HG02885 (cell line): ENCODE results near the gene NRXN3.

Experiments used
- ATAC-seq: cut with Tn5 transposase; IDR thresholded peaks from one replicate; pipeline ENCODE4 v1.9.1; 2021; ENCODE audit warnings: mild to moderate bottlenecking; ENCODE audit not compliant: unreplicated experiment, poor library complexity

NRXN3 gene

DNA sequence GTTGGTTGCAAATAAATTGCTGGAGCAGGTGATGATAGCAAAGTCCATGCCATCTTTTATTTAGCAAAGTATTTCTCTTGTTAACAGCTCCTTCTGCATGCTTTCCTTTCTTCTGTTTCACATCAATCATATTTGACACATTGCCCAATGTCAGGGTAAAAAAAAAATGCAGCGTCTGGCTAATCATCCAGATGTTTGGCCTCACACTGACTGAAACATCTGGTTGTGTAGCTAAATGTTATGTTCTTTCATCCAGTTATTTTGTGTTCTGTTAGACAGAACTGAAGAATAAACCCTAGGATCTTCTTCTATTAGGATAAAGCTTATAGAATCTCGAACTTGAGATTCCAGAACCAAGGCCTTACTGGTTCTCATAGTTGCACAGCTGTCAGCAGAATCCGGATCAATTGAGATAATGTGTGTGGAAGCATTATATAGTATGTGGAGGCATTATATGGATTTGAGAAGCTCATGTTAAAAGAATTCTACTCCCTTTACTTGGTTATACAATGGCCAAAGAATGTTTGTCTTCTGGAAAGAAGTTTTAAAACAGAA lies 1182.0 kb downstream of the NRXN3 start:
- ATAC-seq, result no peak

- ATAC-seq, result no peak
Observed at GRCh38 chr14:79354336-79354735, 1184.2 kb downstream of the NRXN3 start.

- ATAC-seq, result no peak
Observed at GRCh38 chr14:79356040-79356439, 1185.9 kb downstream of the NRXN3 start.

DNA sequence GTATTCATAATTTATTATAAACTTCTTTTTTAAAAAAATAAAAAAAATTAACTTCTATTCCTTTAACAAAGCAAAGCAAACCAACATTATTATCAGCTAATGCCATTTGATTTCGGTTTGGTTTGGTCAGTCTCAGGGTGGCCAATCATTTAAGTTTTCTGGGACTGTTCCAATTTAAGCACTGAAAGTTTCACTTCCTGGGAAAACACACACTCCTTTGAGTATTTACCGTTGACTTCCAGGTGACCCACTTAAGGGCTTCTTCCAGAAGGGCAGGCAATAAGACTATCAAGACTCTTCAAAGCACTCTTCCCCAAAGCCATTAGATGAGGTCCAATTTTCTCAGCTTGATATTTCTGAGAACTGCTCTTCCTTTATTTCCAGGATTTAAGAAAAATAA lies 1187.1 kb downstream of the NRXN3 start:
- no peak for ATAC-seq

DNA sequence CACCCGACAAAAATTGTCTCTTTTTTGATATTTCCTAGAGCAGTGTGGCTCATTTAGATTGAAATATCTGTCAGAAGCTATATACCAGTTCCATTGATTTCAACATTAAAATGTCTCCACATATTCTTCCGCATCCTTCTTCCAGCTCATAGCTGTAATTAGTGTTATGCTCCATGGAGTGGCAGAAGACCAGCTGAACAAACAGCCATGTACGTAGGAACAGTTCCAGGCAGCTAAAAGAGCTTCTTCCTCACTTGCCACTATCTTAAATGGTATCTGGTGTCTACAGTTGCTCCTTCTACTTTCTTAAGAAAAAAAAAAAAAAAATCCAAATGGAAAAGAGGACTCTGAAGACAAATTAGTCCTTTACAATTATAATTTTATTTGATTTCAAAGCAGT lies 1193.1 kb downstream of the NRXN3 start:
- ATAC-seq, result no peak

DNA sequence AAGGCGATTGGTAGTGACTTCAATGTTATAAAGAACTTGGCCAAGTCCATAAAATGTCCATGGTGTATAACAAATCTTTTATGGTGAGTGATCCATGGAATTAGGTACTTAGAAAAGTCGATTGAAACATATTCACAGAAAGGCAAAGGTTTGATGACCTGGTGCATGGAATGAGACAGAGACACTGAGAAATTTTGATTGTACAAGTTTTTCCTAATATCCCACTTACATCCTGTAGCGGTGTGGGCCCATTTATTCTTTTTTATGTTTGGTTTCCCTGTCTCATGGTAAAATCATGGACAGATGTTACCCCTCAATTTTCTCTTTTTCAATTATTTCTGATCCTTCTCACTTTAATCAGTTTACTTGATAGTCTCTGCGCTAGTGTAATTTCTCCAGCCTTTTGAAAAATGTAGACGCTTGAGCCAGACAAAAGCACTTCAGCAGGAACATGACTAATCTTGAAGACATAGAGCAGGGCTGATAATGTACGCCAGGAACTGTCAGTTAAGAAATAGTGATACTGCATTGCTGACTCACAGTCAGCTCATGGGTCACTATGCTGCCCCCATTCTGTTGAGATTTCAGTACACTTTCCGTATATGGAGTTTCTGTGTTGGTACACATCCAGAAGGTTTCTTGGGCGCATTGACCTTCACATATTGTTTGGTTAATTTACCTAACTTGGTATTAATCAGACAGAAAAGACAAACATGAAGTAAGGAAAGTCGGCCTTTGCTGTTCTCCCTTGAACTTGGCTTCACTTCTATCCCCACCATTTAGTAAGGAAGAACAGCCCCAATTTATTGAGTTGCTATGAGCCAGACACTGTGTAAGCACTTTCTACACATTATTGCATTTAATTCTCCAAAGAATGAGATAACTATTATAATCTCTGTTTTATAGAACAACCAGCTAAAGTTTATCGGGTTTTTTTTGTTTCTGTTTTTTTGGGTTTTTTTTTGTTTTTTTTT lies 1199.5 kb downstream of the NRXN3 start:
- ATAC-seq, result no peak

DNA sequence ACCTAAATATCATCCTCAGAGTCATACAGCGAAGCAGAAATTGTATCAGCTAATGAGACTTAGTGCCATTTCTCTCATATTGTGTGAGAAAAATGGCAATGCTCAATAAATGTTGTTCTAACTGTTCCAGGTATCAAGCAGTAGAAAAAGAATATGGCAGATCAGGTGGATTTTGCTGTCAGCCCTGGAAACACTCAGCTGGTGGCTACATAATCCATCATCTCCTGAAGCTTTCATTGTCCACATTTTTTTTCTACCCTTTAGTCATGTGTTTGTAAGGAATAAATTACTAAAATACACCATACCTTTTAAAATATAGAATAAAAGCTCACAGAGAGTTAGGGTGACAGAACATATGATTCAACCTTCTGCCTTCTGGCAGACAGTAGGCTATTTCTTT lies 1200.8 kb downstream of the NRXN3 start:
- no peak for ATAC-seq

DNA sequence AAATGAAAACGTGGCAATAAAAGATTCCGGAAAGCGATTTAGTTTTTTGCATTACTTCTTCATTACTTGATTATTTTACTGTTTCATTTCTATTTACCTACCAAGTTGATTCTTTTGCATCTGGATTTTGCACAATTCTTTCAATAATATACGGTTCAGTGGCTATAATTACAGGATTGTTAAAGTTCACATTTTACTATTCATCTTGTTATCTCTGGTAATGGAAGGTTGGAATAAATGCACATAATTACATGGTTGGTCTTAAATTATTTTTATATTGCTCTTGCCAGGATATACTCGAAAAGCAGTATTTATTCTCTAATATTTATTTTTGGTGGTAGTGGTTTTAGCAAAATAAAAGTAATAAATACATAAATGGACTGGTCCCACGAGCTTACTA lies 1203.3 kb downstream of the NRXN3 start:
- ATAC-seq, result no peak

DNA sequence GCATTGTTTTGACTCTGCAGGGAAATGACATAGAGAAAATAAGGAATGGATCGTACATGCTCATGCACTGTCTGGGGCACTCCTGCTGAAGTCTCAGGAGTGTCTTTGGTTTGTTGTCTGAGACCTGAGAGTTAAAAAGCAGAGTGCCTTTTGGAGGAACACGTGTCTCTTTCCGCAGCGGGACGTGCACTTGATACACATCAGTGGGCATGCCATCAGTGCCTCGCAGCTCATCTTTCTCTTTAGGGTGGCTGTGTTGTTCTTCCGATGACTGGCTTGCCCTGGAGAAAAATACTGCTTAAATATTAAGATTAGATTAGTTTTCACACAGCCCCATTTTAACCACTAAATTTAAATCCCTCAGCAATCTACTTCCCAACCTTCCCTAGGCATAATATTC lies 1205.2 kb downstream of the NRXN3 start:
- no peak for ATAC-seq

- no peak for ATAC-seq
Observed at GRCh38 chr14:79376557-79376956, 1206.4 kb downstream of the NRXN3 start.

GRCh38 chr14:79378020-79378419 lies 1207.8 kb downstream of the NRXN3 start:
- no peak for ATAC-seq

GRCh38 chr14:79379266-79379665 lies 1209.1 kb downstream of the NRXN3 start:
- no peak for ATAC-seq

DNA sequence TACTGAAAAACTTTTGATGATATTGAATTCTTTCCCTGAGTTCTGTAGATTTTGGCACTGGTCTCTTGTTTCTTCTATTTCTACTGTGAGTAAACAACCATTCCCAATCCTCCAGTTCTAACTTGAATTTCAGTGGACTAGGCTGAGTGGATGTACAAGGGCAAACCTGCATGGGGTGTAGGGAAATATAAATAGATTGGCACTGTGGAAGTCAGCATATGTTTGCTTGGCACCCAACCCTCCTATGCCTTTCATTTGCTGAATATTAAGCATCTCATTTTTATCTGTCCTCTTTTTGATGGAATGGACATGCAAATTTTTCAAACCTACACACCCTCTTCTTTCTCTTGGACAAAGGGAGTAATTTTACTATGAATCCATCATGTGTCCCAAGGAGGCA lies 1212.9 kb downstream of the NRXN3 start:
- no peak for ATAC-seq

DNA sequence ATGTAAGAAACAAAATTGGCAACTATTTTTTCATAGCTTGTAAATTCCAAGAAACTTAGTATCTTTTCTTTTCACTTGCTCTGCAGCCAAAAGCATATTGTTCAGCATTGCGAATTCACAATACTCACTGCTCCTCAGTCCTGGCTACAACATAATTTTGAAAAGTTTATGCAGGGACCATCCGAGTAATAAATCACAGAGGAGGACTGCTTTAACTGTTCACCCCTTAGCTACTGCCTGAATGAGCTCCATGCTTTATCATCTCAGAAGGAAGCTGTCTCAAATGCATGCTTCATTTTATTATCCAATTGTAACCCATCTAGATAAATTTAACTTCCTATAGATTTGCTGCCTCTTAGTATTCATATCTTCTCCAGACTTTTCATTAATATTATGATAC lies 1213.3 kb downstream of the NRXN3 start:
- ATAC-seq, result no peak

GRCh38 chr14:79395061-79395460 lies 1224.9 kb downstream of the NRXN3 start:
- no peak for ATAC-seq

DNA sequence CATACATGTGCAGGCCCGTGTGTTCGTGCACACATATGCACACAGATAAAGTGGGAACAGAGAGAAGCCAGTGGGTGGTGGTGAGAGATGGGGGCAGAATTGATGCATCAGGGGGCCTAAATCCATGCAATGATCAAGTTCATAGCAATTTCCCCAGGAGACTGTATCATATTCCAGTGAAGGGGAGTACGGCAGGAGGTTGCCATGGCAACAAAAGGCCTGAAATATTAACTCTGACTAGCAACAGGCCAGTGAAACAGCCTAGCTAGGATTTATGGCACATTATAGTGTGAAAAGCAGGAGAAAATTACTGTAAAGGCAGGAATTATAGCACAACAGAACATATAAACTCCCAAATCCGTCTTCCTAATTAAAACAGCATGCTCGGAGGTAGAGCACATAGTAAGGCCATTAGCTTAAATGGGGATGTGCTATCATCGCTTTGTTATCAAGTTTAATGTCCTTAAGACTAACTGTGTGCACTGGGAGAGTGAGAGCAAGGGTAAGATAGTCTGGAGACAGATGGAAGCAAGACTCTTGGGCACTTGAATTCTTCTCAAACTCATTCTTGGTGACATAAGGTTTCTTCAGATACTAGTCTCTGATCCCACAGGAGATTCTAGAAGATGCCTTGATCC lies 1234.8 kb downstream of the NRXN3 start:
- no peak for ATAC-seq

- ATAC-seq, result no peak
Observed at GRCh38 chr14:79405512-79405910, 1235.3 kb downstream of the NRXN3 start.

DNA sequence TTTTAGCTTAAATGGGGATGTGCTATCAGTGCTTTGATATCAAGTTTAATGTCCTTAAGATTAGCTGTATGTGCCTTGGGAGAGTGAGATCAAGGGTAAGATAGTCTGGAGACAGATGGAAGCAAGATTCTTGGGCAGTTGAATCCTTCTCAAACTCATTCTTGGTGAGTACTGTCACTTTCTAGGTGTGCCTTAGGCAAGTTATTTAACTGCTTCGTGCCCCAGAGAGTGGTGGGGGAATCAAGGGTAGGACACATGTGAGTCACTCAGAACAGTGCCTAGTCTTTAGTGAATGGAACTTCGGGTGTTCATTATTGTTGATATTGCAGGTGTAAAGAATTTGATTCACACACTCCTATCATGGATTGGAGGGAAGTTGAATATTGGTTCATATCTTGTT lies 1237.4 kb downstream of the NRXN3 start:
- ATAC-seq, result no peak

GRCh38 chr14:79408696-79409095 lies 1238.5 kb downstream of the NRXN3 start:
- ATAC-seq, result no peak

- ATAC-seq, result no peak
Observed at GRCh38 chr14:79411403-79412174, 1241.4 kb downstream of the NRXN3 start.

GRCh38 chr14:79412822-79413221 lies 1242.6 kb downstream of the NRXN3 start:
- no peak for ATAC-seq
